Activated CD8-positive, alpha-beta memory T cell treated with anti-CD3 and anti-CD28 coated beads for 36 hours (primary cell): Measurements from ENCODE around the gene KCNQ1. TPM values are rescaled to one million over a fixed set of nuclear protein-coding genes. Genes with fewer than 3 reads are reported as not detected.

Experiments used
- CTCF ChIA-PET: fragments of 350-600 bp; sonication (Branson Sonifier 250); formaldehyde crosslinking; loops from one replicate; lab custom pipeline; 2021; ENCODE audit warnings: antibody characterized with exemption; lab: Charles Lee
- POLR2A ChIA-PET: fragments of 350-600 bp; sonication (Branson Sonifier 250); formaldehyde crosslinking; loops from one replicate; lab custom pipeline; 2021; ENCODE audit warnings: antibody characterized with exemption; lab: Charles Lee
- total RNA-seq, 2 experiments: library from RNA; stranded (reverse); gene quantifications; one replicate each; pipeline ENCODE4 v1.2.3, GENCODE V29; 2021

Gene KCNQ1
- total RNA-seq, 2 experiments from 2014 or later: 3.1 to 3.9 TPM

DNA sequence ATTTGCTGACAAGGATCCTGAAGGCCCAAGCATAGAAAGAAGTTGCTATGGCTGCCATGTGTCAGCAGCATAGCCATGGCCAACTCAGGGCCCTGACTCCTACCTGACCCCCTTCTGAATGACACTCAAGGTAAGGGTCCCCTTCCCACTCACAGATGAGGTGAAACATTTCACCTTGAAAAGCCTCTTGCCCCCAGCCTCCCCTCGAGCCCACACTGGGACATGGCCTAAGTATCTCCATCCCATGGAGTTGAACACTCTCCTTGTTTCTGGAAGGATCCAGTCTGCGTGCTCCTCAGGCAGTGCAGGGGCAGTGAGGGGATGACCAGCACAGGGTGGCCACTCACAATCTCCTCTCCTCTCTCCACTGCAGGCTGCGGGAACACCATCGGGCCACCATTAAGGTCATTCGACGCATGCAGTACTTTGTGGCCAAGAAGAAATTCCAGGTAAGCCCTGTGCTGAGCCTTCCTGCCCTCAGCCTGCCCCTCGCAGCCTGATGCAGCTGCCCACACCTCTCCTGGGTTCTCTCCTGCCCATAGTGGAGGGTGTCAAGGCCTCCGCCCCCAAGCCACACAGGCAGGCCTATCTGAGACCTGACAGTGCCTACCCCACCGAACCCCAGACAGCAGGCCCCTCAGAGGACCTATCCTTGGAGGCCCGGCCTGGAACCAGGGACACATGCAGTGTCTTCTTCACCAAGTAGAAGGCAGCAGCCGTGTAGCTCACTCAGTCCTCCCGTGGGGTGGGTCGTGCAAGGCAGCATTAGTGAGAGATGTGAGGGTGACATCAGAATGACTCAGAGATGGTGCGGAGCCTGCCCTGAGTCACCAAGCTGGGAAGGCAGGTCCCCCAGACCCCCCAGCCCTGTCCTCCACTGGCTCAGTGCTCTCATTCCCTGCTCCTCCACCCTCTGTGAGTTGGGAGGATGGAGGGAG, 323.9 kb downstream of the KCNQ1 start:
- CTCF ChIA-PET: no interaction called here
- POLR2A ChIA-PET: interaction anchor here (0.7 kb wide), 1 partner anchor 178 kb away, joined by 3 read pairs; no protein-coding TSS in a partner anchor

DNA sequence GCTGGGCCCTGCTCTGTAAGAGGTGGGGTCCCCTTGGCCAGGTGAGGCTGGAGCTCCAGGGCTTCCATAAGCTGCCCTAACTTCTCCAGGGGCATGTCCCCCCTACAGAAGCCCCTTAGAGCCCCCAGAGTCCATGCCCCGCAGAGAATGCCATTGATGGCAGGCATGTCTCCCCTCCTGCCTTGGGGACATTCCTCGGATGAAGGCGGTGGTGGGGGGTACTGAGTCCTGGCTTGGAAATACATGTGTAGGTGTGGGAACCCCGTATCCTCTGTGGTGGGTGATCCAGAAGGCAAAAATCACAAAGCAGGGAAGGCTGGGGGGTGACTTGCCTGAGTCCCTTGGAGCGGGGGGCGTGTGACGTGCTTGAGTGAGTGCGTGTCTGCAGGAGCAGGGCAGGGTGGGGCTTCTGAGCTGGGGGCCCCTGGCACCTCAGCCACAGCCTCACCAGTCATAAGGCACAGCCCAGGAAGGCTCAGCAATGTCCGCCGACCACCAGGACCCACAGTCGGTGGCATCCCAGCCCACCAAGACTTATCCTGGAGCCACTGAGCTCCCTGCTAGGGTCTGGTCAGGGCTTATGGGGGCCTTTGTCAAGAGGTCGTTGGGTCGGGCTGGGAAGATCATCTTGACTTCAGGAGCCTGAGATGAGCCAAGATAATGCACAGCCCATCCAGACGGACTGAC, 324.7 kb downstream of the KCNQ1 start:
- ChIA-PET CTCF (no interaction called here), POLR2A (no interaction called here)

DNA sequence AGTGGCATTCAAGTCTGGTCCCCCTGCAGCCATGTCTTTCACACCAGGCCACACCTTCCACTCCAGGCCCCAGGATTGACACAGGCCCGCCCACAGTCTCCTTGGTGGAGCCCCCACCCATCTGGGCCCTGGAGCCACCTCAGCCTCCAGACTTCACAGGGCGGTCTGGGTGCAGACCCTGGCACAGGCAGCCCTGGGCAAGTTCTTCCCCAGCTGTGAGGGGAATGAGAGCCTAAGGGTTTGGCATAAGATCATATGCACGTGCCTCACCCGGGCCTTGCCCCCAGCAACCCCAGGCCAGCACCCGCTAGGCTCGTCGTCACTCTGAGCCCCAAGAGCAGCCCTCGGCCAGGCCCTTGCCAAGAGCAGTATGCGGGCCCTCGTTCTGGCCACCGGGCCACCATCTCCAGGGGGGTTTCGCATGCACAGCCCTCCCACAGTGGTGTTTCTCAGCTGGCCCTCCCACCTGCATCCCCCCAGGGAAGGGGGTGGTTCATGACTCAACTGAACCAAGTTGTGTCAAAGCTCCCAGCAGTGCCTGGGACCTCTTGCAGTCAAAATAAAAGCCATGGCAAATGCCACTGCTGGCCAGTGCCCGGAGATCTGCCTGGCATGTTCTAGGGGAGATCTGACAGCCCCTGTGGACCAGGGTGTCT, 325.4 kb downstream of the KCNQ1 start:
- CTCF ChIA-PET: no interaction called here

DNA sequence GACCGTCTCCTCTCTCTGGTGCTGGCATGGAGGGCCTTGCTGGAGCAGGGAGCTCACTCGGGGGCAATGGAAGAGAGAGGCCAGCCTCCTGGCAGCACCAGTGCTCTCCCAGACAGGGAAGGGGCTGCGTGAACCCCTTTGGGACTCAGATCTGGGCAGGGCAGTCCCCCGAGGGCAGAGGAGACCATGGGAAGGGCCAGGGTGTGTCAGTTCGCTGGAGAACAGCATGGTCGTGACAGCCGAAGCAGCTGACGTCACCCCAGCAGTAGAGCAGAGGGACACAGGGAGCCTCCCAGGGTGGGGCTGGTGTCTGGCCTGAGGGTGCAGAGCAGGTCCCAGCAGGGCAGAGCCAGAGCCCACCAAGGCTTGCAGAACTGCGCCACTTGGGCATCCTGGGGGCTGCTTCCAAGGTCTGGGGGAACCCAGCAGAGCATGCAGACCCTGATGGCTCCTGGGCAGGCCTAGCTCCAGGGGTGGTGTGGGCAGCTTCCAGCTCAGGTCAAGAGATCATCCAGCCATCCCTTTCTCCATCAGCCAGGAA, 326.0 kb downstream of the KCNQ1 start:
- ChIA-PET POLR2A (no interaction called here), CTCF (no interaction called here)

More for the DNA sequence above, 325.4 kb downstream of the KCNQ1 start:
- POLR2A ChIA-PET: no interaction called here

DNA sequence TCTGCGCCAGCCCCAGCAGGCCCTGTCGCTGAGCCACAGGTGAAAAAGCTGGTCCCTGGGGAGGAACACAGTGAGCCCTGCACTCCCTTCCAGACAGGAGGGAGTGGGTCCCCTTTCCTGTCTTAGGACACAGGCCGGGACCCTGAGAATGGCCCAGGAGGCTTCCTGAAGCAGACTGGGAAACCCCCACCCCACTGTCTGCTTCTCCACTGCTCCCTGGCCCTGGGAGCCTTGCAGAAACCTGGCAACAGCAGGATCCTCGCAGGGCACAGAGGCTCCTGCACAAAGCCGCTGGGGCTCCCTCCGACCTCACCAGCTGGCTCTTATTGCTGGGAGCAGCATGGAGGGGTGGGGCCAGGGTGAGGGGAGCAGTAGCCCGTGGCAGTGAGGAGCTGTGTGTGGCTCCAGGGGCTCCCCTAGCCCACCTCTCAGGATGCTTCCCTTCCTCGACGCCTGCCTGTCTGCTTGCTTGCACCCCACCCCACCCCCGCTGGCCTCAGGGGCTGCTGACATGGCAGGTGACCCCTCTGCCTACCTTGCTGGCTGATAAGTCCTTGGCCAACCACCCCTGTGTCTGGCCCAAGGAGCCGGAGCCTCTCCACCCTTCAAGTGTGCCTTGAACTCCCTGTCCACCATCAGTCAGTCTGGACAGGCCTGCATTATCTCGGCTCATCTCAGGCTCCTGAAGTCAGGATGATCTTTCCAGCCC, 327.1 kb downstream of the KCNQ1 start:
- ChIA-PET CTCF (interaction anchor here (0.5 kb wide), 1 partner anchor 313 kb away, joined by 3 read pairs; no protein-coding TSS in a partner anchor), POLR2A (no interaction called here)

DNA sequence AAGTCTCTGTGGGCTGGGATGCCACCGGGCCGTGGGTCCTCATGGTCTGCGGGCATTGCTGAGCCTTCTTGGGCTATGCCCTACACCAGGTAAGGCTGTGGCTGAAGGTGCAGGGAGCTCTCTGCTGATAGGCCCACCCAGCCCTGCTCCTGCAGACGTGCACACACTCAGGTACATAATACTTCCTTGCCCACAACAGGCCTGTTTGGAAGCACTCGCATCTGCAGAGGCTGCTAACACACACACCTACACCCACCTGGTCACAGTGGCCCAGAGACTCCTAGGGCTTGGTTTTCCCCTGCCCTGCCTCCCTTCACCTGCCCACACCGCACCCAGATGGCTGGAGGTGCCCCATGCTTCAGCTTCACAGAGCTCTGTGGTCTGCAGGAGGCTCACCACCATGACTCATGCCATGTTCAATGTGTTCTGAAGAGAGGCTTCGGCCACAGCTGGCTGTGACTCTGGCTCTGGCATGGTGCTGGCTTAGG, 327.8 kb downstream of the KCNQ1 start:
- ChIA-PET CTCF (interaction anchor here (0.5 to 0.6 kb wide), 2 partner anchors 182 to 313 kb away, joined by 3 read pairs; no protein-coding TSS in a partner anchor), POLR2A (no interaction called here)

DNA sequence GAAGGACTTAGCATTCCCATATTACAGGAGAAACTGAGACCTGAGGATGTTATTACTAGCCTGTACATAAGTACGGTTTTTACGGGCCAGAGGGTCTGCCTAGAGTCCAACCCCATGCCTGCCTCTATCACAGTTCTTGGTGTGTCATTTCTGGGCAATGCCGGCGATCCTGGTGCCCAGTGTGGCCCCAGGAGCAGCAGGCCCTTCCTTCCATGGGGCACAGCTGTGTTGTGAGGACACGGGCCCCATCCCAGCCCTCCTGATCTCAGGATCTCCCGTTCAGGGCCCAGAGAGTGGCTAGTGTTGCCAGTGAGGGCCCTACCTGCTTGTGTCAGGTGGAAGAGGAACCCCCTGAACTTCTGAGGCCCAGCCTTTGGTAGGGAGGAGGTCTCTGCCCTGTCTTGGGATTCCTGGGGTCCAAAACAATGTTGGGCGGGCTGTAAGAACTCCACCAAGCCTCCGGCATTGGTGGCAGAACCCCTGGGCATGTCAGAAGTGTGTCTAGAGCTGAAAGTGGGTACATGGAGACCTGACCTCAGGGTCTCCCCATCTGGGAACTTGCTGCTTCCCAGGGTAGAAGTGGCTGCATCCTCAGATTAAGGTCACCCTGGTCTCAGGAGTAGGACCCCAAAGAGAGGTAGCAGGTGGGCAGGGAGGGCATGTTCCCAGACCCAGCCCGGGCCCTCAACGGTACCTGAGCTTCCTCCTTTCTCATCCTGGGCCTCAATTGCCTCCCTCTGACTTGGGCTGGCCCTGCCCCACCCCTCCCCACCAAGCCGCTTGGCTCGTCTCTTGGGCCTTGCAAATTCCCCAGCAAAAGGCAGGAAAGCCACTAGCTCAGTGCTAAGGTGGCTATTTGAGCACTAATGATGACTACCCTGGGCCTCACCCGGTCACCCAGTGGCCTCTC, 329.6 kb downstream of the KCNQ1 start:
- ChIA-PET POLR2A (no interaction called here), CTCF (no interaction called here)

DNA sequence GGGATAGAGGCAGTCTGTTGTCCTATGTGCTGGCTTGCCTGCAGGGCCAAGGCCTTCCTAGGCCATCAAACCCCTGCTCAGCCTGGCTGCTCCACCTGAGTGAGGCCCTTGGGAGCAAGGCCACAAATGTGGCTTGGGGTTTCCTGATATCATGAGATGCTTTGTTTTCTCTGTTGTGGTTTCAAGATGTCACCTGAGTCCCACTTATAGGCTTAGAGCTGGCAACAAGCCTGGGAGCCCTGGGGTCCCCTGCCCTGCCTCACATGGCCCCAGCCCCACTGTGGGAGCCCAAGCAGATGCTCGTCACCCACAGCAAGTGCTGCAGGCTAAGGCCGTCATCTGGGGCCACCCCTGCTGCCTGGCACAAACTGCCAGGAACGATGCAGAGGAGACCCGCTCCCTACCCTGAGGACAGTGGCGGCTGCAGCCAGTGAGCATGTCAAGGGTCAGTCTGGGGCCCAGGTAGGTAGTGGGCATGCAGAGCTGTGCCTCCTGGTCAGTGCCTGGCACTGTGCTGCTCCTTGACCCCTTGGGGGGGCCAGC, 330.3 kb downstream of the KCNQ1 start:
- ChIA-PET POLR2A (no interaction called here), CTCF (no interaction called here)

DNA sequence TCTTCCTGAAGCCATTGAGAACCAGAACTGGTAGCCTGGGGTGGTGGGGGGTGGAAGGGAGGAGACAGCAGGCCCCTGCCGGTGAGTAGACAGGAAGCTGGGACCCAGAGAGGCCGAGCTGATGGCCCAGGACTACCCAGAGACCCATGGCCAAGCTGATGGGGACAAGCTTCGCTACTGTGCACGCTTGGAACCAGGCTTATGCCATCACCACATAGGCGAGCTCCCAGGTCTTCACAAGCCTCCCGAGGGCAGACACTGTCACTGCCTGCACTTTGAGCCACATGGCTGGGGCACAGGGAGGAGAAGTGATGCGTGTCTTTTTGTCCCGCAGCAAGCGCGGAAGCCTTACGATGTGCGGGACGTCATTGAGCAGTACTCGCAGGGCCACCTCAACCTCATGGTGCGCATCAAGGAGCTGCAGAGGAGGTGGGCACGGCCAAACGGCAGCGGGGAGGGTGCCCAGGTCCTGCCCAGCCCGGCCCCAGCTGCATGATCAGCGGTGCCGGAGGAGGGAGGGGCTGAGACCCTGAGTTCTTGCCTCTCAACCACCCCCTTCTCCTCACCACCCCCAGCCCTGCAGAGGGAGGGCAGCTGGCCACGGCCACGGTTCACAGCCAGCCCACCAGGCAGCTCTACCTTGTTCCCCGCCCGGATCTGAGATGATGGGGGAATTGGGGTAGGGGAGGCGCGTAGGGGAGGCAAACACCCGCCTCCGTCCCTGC, 331.0 kb downstream of the KCNQ1 start:
- CTCF ChIA-PET: no interaction called here

DNA sequence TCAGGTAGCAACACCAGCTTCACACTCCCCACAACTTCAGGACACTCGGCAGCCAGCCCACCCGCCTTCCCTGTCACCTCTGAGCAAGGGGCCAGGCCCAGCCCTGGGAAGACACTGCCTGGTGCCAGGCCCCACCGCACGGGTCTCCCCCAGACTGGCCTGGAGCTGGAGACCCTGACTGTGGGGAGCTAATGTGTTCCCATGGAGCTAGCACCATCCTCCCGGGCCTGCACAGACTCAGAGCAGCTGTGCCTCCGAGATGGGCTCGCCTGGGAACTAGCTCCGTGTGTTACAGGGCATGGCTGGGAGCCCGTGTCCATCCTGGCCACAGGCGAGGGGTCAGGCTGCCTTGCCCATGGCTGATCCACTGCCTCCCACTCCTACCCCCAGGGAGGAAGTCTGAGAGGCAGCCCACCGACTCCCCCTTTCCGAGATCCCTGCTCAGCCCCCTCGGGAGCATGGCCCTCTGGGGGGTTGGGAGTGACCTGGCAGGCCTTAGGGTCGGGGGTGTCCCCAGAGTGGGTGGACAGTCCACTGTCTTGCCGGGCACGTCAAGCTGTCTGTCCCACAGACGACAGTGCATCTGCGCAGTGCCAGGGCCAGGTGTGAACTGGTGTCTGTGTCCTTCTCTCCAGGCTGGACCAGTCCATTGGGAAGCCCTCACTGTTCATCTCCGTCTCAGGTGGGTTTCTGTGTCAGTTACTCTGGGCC, 331.7 kb downstream of the KCNQ1 start:
- CTCF ChIA-PET: no interaction called here
- POLR2A ChIA-PET: no interaction called here

More for the DNA sequence above, 331.0 kb downstream of the KCNQ1 start:
- POLR2A ChIA-PET: no interaction called here

DNA sequence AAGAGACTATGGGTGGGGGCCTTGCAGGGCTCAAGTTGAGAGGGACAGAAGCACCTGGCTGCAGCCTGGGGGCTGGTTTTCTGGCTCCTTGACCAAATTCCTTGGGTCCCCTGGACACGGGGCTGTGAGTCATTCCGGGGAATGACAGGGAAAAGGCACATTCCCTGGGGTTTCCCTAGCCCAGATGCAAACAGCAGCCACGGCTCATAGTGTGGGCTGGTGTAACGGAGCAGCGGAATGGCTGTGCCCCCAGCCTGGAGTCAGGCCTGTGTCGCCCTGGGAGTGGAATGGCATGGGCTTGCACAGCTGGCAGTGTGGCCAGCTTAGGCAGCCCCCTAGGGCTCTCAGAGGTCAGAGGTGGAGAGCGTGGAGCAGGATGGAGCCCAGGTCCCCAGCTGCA, 332.6 kb downstream of the KCNQ1 start:
- POLR2A ChIA-PET: no interaction called here
- CTCF ChIA-PET: no interaction called here

DNA sequence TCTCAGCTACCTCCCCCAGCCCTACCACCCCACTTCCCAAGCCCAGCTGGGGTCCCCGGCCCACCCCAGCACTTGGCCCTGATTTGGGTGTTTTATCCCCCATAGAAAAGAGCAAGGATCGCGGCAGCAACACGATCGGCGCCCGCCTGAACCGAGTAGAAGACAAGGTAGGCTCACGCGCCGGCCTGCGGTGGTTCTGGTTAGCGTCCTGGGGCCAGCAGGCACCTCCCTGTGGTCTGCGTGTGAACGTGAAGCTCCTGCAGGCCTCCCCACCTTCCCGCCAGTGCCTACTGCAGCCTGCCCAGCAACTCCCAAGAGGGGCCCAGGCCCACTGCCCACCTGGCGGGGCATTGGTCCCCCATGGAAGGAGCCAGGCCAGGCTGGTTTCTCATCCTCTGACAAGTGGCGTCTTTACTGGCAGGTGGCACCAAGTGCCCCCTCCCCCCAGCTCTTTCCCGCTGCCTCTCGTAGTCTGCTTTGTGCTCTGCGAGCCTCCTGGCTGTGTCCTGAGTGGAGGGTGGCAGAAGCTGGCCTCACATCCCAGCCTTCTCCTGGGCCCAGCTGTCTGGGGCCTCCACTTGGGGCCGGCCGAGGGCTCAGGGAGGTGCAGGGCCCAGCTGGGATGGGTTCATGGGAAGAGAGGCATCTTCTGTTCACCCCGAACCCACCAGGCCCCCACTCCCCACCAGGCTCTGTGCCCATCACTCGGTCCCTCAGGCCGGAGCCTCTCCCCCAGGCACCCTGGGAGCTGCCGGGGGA, 333.2 kb downstream of the KCNQ1 start:
- ChIA-PET CTCF (no interaction called here), POLR2A (no interaction called here)

DNA sequence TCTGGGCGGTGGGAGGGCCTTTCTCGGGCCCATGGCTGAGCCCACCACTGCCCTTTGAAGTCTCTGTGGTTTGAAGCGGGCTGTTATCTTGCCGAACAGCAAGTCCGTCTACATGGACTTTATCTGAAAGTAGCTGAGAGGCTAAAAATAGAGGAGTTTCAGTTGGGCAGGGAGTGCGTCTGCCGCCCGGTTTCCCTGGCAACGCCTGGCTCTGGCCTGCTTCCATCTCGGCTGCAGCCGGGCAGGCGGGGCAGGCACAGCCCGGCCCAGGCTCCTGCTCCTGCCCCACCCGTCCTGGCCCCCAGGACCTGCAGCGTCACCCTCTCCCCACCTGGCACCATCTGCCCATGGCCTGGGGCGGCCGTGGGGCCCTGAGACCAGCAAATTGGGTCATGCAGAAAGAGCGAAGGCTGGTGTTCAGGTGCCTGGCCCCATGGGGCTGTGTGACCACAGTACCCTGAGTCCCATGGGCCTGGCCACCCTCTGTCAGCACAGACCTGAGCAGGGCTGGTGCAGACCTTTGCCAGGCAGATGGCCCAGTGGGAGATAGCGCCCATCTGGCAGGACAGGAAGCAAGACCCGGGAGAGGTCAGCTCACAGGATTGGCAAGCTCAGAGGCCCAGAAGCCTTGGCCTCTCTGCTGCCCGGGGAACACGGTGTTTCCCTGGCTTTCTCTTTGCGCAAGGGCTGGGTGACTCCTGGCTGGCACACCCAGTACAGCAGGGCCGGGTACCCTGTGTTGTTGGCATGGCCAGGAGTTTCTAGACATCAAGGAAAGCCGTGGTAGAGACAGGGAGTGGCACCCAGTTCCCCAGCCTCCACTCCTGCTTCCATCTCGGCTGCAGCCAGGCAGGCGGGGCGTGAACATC, 334.1 kb downstream of the KCNQ1 start:
- POLR2A ChIA-PET: no interaction called here
- CTCF ChIA-PET: no interaction called here

DNA sequence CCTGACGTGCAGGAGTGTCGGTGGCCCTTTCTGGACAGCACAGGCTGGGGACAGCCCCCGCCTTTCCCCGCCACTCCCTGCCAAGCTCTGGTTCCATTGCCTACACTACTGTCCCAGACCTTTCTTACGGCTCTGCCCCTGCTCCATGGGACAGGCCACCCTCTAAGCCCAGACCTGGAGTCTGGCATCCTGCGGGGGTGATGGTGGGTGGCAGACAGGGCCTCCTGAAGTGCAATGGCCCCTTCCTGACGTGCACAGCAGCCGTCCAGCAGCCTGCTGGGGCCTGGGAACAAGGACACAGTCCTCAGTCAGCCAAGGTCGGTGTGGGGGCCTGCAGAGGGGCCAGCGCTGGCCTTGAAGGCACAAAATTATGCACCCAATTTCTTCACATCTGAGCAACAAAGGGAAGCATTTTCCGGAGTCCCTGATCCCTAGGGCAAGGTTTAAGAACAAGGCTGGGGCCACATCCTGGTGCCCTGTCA, 334.7 kb downstream of the KCNQ1 start:
- ChIA-PET POLR2A (no interaction called here), CTCF (no interaction called here)
